Lung (tissue), 12 donors: ENCODE measurements around the gene PARD3B. TPM values are rescaled to one million over a fixed set of nuclear protein-coding genes. Genes with fewer than 3 reads are reported as not detected.

Experiments used
- ATAC-seq: fragments of 200-7000 bp; cut with Tn5 transposase; one replicate; pipeline ENCODE4 v1.9.1; 2020; ENCODE audit warnings: moderate number of reproducible peaks; ENCODE audit not compliant: insufficient read depth, low FRiP score
- DNase-seq, 3 donors: peaks; one replicate each; pipeline ENCODE4 v3.0.0-alpha.2; 2013 to 2017
- H3K27ac ChIP-seq, 2 donors: one replicate each; pipeline ENCODE4 v1.5.1; 2013; ENCODE audit warnings: mild to moderate bottlenecking in 2 of 2, moderate library complexity in 2 of 2, control low read depth in 1 of 2, inconsistent platforms in 1 of 2, low read depth in 1 of 2, low read length in 1 of 2
- H3K27me3 ChIP-seq, 3 donors: one replicate each; pipeline ENCODE4 v1.5.1; 2013; ENCODE audit warnings: low read length in 2 of 3; ENCODE audit not compliant: control insufficient read depth in 3 of 3, insufficient read depth in 3 of 3
- H3K36me3 ChIP-seq, 4 donors: one replicate each; pipeline ENCODE4 v1.5.1; 2013; ENCODE audit warnings: low read length in 4 of 4, mild to moderate bottlenecking in 1 of 4, moderate library complexity in 1 of 4; ENCODE audit not compliant: control insufficient read depth in 4 of 4, insufficient read depth in 4 of 4
- H3K4me1 ChIP-seq, 5 donors: one replicate each; pipeline ENCODE4 v1.5.1; 2013; ENCODE audit warnings: low read length in 5 of 5, mild to moderate bottlenecking in 2 of 5, moderate library complexity in 1 of 5; ENCODE audit not compliant: control insufficient read depth in 5 of 5, insufficient read depth in 5 of 5
- H3K4me3 ChIP-seq: one replicate; pipeline ENCODE4 v1.5.1; 2013; ENCODE audit warnings: mild to moderate bottlenecking, control low read depth, moderate library complexity
- H3K9ac ChIP-seq, 2 donors: one replicate each; pipeline ENCODE4 v1.5.1; 2013; ENCODE audit warnings: low read length in 2 of 2, control low read depth in 1 of 2; ENCODE audit not compliant: insufficient read depth in 1 of 2
- H3K9me3 ChIP-seq, 4 donors: one replicate each; pipeline ENCODE4 v1.5.1; 2013; ENCODE audit warnings: low read length in 3 of 4, mild to moderate bottlenecking in 1 of 4, moderate library complexity in 1 of 4; ENCODE audit not compliant: control insufficient read depth in 4 of 4, insufficient read depth in 3 of 4
- CTCF ChIP-seq: IDR thresholded peaks from 2 replicates; pipeline ENCODE4 v1.5.1; 2012; ENCODE audit warnings: mild to moderate bottlenecking; ENCODE audit errors: control extremely low read depth, extremely low read depth
- WGBS, 2 donors: extraction: QIAGEN DNeasy Blood & Tissue Kit; methylation state at CpG; one replicate each; pipeline ENCODE4 v1.1.7; 2013; 5-methylcytosine and 5-hydroxymethylcytosine counted together
- polyA plus RNA-seq, 2 donors: library from polyadenylated mRNA; stranded (reverse); fragments of 200-250 nt; gene quantifications; one replicate each; pipeline ENCODE4 v1.2.1, GENCODE V29; 2013
- total RNA-seq, 2 donors: library from RNA; depleted of rRNA in 1 of 2; stranded (reverse); fragments of >200 nt in 1 of 2; gene quantifications; one replicate each; pipeline ENCODE4 v1.2.1, GENCODE V29; 2014 to 2021
- donor health status: control.
- donor health status: control.
- donor health status: Bipolar disorder and iron deficiency.
- donor health status: healthy.
- donor health status: DM: yes; HTN: yes; CAD: no.

Gene PARD3B
- total and polyA plus RNA-seq, 4 donors, result 2.4 to 38.7 (median 17.1) TPM

GRCh38 chr2:204860274-204860673 is 315.0 kb downstream of the PARD3B start:
- no peak for TF ChIP-seq CTCF
- no peaks in the 10 kb centered on the region for H3K9me3 ChIP-seq
- H3K36me3 ChIP-seq, result no peaks in the 10 kb centered on the region
- no peak overlapping the region for H3K4me3 ChIP-seq
- ATAC-seq (no peak), DNase-seq (peak in 2 of 3 donors; percentile 49 to 56)
- WGBS, 2 donors, result 76 to 80% methylated on average over 6 of the region's 6 CpGs
- peaks cover 0 to 8% (median 0%) of the 10 kb centered on the region in 5 donors for H3K4me1 ChIP-seq
- no peaks in the 10 kb centered on the region for H3K27me3 ChIP-seq
- H3K27ac ChIP-seq, result no peak overlapping the region
- no peak overlapping the region for H3K9ac ChIP-seq

GRCh38 chr2:204862809-204863208 is 317.5 kb downstream of the PARD3B start:
- no peak for TF ChIP-seq CTCF
- WGBS, 2 donors, result 96 to 97% methylated on average over 7 of the region's 7 CpGs
- no peaks in the 10 kb centered on the region for H3K27me3 ChIP-seq
- no peak overlapping the region for H3K9ac ChIP-seq
- DNase-seq, result no peak
- peaks cover 0 to 8% (median 0%) of the 10 kb centered on the region in 5 donors for H3K4me1 ChIP-seq
- H3K4me3 ChIP-seq, result no peak overlapping the region
- no peak for ATAC-seq
- H3K36me3 ChIP-seq, result no peaks in the 10 kb centered on the region
- H3K27ac ChIP-seq, result no peak overlapping the region
- H3K9me3 ChIP-seq, result no peaks in the 10 kb centered on the region

DNA sequence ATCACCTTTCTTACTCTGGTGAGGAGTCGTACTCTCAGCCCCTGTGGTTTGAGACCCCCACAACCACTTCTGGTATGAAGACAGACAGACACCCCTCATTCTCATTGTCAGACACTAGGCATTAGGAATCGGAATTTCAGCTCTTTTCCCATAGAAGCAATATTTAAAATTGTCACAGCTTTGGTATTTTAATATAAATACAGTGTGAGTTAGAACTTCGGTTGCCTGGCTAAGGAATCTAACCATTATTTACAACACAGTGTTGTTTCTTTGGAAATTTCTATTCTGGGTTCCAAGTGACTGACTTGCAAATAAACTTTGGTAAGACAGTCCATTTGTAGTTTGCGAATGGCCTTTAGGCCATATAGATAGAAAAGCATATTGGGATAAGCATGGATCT is 318.1 kb downstream of the PARD3B start:
- no peak for TF ChIP-seq CTCF
- WGBS, 2 donors, result 89 to 93% methylated on average over 4 of the region's 4 CpGs
- H3K4me1 ChIP-seq, result peaks cover 0 to 8% (median 0%) of the 10 kb centered on the region in 5 donors
- ATAC-seq, result no peak
- H3K9me3 ChIP-seq, result no peaks in the 10 kb centered on the region
- H3K9ac ChIP-seq, result no peak overlapping the region
- no peaks in the 10 kb centered on the region for H3K36me3 ChIP-seq
- no peak overlapping the region for H3K4me3 ChIP-seq
- no peak for DNase-seq
- H3K27me3 ChIP-seq, result no peaks in the 10 kb centered on the region
- no peak overlapping the region for H3K27ac ChIP-seq
